ENCODE data around the gene NFATC2.
A peak's percentile ranks its signal among the peaks of the same experiment; 100 is the strongest.

The NFATC2 gene

DNA sequence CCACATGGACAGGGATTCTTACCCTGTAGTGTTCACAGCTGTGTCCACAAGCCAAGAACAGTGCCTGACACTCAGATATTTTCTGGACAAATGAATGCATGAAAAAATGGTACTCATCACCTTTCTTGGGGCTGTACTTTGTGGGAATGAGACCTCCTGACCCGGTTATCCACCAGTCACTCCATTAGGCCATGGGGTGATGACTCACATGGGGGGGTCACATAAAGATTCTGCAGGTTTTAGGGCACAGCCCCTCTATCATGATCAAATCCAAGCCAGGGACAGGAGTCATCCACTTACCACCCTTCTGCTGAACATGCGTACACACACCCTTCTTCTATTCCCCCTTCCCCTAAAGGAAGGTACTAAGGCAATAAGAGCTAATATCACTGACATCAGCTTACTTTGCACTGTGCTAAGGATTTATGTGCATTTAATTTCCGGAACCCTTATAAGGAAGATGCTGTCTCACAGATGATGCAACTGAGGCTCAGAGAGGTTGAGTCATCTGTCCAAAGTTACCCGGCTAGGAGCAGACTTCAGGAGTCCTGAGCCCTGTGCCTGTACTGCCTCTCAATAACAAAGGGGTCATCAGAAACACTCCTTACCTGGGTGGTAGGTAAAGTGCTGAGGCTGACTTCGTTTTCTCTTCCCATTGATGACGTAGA is 107.8 kb downstream of the NFATC2 start:
- POLR2A ChIA-PET: no interaction called here
- TF ChIP-seq ZNF560 (tag by site-specific recombination; IDR thresholded peaks at IDR 0.05; ENCODE audit: borderline replicate concordance): no peak
- TF ChIP-seq, protein P1, sequence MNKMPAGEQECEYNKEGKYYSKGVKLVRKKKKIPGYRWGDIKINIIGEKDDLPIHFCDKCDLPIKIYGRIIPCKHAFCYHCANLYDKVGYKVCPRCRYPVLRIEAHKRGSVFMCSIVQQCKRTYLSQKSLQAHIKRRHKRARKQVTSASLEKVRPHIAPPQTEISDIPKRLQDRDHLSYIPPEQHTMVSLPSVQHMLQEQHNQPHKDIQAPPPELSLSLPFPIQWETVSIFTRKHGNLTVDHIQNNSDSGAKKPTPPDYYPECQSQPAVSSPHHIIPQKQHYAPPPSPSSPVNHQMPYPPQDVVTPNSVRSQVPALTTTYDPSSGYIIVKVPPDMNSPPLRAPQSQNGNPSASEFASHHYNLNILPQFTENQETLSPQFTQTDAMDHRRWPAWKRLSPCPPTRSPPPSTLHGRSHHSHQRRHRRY (tag by site-specific recombination; IDR thresholded peaks at IDR 0.05): no peak
- TF ChIP-seq ZNF10 (tag by site-specific recombination; IDR thresholded peaks at IDR 0.05): no peak
- TF ChIP-seq, protein P2, sequence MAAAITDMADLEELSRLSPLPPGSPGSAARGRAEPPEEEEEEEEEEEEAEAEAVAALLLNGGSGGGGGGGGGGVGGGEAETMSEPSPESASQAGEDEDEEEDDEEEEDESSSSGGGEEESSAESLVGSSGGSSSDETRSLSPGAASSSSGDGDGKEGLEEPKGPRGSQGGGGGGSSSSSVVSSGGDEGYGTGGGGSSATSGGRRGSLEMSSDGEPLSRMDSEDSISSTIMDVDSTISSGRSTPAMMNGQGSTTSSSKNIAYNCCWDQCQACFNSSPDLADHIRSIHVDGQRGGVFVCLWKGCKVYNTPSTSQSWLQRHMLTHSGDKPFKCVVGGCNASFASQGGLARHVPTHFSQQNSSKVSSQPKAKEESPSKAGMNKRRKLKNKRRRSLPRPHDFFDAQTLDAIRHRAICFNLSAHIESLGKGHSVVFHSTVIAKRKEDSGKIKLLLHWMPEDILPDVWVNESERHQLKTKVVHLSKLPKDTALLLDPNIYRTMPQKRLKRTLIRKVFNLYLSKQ (tag by site-specific recombination; IDR thresholded peaks at IDR 0.05; ENCODE audit: borderline replicate concordance): no peak
- TF ChIP-seq, protein P3, sequence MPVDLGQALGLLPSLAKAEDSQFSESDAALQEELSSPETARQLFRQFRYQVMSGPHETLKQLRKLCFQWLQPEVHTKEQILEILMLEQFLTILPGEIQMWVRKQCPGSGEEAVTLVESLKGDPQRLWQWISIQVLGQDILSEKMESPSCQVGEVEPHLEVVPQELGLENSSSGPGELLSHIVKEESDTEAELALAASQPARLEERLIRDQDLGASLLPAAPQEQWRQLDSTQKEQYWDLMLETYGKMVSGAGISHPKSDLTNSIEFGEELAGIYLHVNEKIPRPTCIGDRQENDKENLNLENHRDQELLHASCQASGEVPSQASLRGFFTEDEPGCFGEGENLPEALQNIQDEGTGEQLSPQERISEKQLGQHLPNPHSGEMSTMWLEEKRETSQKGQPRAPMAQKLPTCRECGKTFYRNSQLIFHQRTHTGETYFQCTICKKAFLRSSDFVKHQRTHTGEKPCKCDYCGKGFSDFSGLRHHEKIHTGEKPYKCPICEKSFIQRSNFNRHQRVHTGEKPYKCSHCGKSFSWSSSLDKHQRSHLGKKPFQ (tag by site-specific recombination; IDR thresholded peaks at IDR 0.05): no peak
- TF ChIP-seq ZNF623 (tag by site-specific recombination; IDR thresholded peaks at IDR 0.05): no peak
- TF ChIP-seq IKZF3 (tag by site-specific recombination; IDR thresholded peaks at IDR 0.05): no peak
- no peak for TF ChIP-seq ZNF558 (tag by site-specific recombination; IDR thresholded peaks at IDR 0.05)
- TF ChIP-seq ZNF366 (tag by site-specific recombination; conservative IDR thresholded peaks at IDR 0.05): no peak
- TF ChIP-seq ZNF169 (tag by site-specific recombination; IDR thresholded peaks at IDR 0.05): no peak
- no peak for TF ChIP-seq RBAK (tag by site-specific recombination; IDR thresholded peaks at IDR 0.05)
- TF ChIP-seq ZNF391 (tag by site-specific recombination; IDR thresholded peaks at IDR 0.05; ENCODE audit: borderline replicate concordance, low read depth): no peak
- TF ChIP-seq ZNF707 (tag by site-specific recombination; IDR thresholded peaks at IDR 0.05): no peak
- TF ChIP-seq, protein P4, sequence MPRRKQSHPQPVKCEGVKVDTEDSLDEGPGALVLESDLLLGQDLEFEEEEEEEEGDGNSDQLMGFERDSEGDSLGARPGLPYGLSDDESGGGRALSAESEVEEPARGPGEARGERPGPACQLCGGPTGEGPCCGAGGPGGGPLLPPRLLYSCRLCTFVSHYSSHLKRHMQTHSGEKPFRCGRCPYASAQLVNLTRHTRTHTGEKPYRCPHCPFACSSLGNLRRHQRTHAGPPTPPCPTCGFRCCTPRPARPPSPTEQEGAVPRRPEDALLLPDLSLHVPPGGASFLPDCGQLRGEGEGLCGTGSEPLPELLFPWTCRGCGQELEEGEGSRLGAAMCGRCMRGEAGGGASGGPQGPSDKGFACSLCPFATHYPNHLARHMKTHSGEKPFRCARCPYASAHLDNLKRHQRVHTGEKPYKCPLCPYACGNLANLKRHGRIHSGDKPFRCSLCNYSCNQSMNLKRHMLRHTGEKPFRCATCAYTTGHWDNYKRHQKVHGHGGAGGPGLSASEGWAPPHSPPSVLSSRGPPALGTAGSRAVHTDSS (tag by site-specific recombination; IDR thresholded peaks at IDR 0.05): no peak
- no peak for TF ChIP-seq MZF1 (tag by site-specific recombination; IDR thresholded peaks at IDR 0.05; ENCODE audit: borderline replicate concordance)
- no peak for TF ChIP-seq MYNN (tag by site-specific recombination; IDR thresholded peaks at IDR 0.05; ENCODE audit: borderline replicate concordance)
- no peak for TF ChIP-seq ZNF555 (tag by site-specific recombination; conservative IDR thresholded peaks at IDR 0.05)
- no peak for TF ChIP-seq ZNF292 (tag by site-specific recombination; IDR thresholded peaks at IDR 0.05; ENCODE audit: borderline replicate concordance, low read depth)
- Histone ChIP-seq H3K36me3 (ENCODE audit: control insufficient read depth in 2 of 2, insufficient read depth in 1 of 2, low read length in 2 of 2) (no peaks in the 10 kb centered on the region), H3K4me1 (ENCODE audit: control insufficient read depth, insufficient read depth, low read length) (no peaks in the 10 kb centered on the region), H3K9me3 (ENCODE audit: control insufficient read depth, insufficient read depth, low read depth, low read length) (no peaks in the 10 kb centered on the region), H3K4me3 (ENCODE audit: low read depth, low read length) (no peak overlapping the region), H3K27ac (ENCODE audit: extremely low read depth, low read depth, low read length) (no peak overlapping the region)
- CTCF ChIA-PET: no interaction called here

- Histone ChIP-seq H3K4me3 (ENCODE audit: low read depth, low read length) (no peak overlapping the region), H3K9me3 (ENCODE audit: control insufficient read depth, insufficient read depth, low read depth, low read length) (no peaks in the 10 kb centered on the region), H3K27ac (ENCODE audit: extremely low read depth, low read depth, low read length) (no peak overlapping the region), H3K4me1 (ENCODE audit: control insufficient read depth, insufficient read depth, low read length) (no peaks in the 10 kb centered on the region), H3K36me3 (ENCODE audit: control insufficient read depth in 2 of 2, insufficient read depth in 1 of 2, low read length in 2 of 2) (no peaks in the 10 kb centered on the region)
- ChIA-PET CTCF (interaction anchor here (0.6 to 0.7 kb wide), 3 partner anchors 84 to 578 kb away, joined by 3 read pairs; no protein-coding TSS in a partner anchor), POLR2A (interaction anchor here (0.6 kb wide), 1 partner anchor 1615 kb away, joined by 5 read pairs; no protein-coding TSS in a partner anchor)
- 0 out of 2 replicates have a peak, but pooled peaks have one; percentile 14 for TF ChIP-seq SP7 (tag by site-specific recombination; IDR thresholded peaks at IDR 0.05)
- no peak for TF ChIP-seq ZNF701 (tag by site-specific recombination; IDR thresholded peaks at IDR 0.05)
Observed at GRCh38 chr20:51434026-51434425, 108.5 kb downstream of the NFATC2 start.

All from HEK293 (cell line).